Naive thymus-derived CD4-positive, alpha-beta T cell (primary cell): ENCODE data around the gene JHY. TPM values are rescaled to one million over a fixed set of nuclear protein-coding genes. Genes with fewer than 3 reads are reported as not detected.

Source experiments
- ATAC-seq: fragments of 150-1000 bp; cut with Tn5 transposase; 2 replicates; pipeline ENCODE4 v1.10.0; 2021; ENCODE audit warnings: mild to moderate bottlenecking, moderate library complexity
- CTCF ChIA-PET: fragments of 350-600 bp; sonication (Branson Sonifier 250); formaldehyde crosslinking; loops from one replicate; lab custom pipeline; 2021; ENCODE audit warnings: antibody characterized with exemption; lab: Charles Lee
- POLR2A ChIA-PET: fragments of 350-600 bp; sonication (Branson Sonifier 250); formaldehyde crosslinking; loops from one replicate; lab custom pipeline; 2021; ENCODE audit warnings: antibody characterized with exemption, inconsistent platforms; lab: Charles Lee
- DNase-seq, 9 donors: peaks; one replicate each; pipeline versions ENCODE4 v3.0.0 to v3.0.0-alpha.2; 2020 to 2022; ENCODE audit warnings: mixed read lengths in 1 of 9
- H3K27ac ChIP-seq: one replicate; pipeline ENCODE4 v1.7.0; 2013; ENCODE audit warnings: mild to moderate bottlenecking, low read depth, low read length, moderate library complexity
- H3K27me3 ChIP-seq, 2 donors: one replicate each; pipeline ENCODE4 v1.7.0; 2013; ENCODE audit warnings: low read length in 2 of 2, mild to moderate bottlenecking in 2 of 2, moderate library complexity in 2 of 2; ENCODE audit not compliant: control insufficient read depth in 2 of 2, insufficient read depth in 2 of 2
- H3K36me3 ChIP-seq, 3 experiments: 1 replicate in 2 of 3; 2 replicates in 1 of 3; pipeline ENCODE4 v1.7.0; 2013; ENCODE audit warnings: low read length in 3 of 3, mild to moderate bottlenecking in 3 of 3, moderate library complexity in 1 of 3; ENCODE audit not compliant: insufficient read depth in 3 of 3, control insufficient read depth in 2 of 3
- H3K4me1 ChIP-seq, 2 donors: one replicate each; pipeline ENCODE4 v1.7.0; 2013; ENCODE audit warnings: low read length in 2 of 2, mild to moderate bottlenecking in 2 of 2, moderate library complexity in 1 of 2; ENCODE audit not compliant: control insufficient read depth in 2 of 2, insufficient read depth in 2 of 2
- H3K4me3 ChIP-seq: 2 replicates; pipeline ENCODE4 v1.7.0; 2013; ENCODE audit warnings: mild to moderate bottlenecking, low read length
- H3K9me3 ChIP-seq, 3 experiments: 1 replicate in 2 of 3; 2 replicates in 1 of 3; pipeline ENCODE4 v1.7.0; 2013; ENCODE audit warnings: low read length in 3 of 3; ENCODE audit not compliant: control insufficient read depth in 2 of 3
- H3K27ac Mint-ChIP-seq, 9 donors: one replicate each; pipeline ENCODE4 v1.8.0; 2020 to 2022; ENCODE audit warnings: mixed read lengths in 9 of 9, mild to moderate bottlenecking in 8 of 9, moderate library complexity in 5 of 9, inconsistent platforms in 2 of 9
- H3K27me3 Mint-ChIP-seq, 5 donors: one replicate each; pipeline ENCODE4 v1.8.0; 2021 to 2022; ENCODE audit warnings: mixed read lengths in 5 of 5, mild to moderate bottlenecking in 1 of 5
- H3K36me3 Mint-ChIP-seq, 5 donors: one replicate each; pipeline ENCODE4 v1.8.0; 2020 to 2022; ENCODE audit warnings: mixed read lengths in 5 of 5, mild to moderate bottlenecking in 3 of 5, inconsistent platforms in 1 of 5
- H3K4me1 Mint-ChIP-seq, 7 donors: one replicate each; pipeline ENCODE4 v1.8.0; 2020 to 2022; ENCODE audit warnings: mixed read lengths in 7 of 7, mild to moderate bottlenecking in 3 of 7, inconsistent platforms in 1 of 7
- H3K4me3 Mint-ChIP-seq, 10 donors: one replicate each; pipeline ENCODE4 v1.8.0; 2020 to 2022; ENCODE audit warnings: mild to moderate bottlenecking in 10 of 10, mixed read lengths in 10 of 10, moderate library complexity in 6 of 10, inconsistent platforms in 2 of 10
- H3K9me3 Mint-ChIP-seq, 11 donors: one replicate each; pipeline ENCODE4 v1.8.0; 2020 to 2022; ENCODE audit warnings: mixed read lengths in 11 of 11, mild to moderate bottlenecking in 4 of 11, inconsistent platforms in 1 of 11, moderate library complexity in 1 of 11
- intact Hi-C, 2 donors: fragments of 100-400 bp; cut with micrococcal nuclease; formaldehyde crosslinking; loops; one replicate each; pipeline ENCODE4 v1.15.1; 2023
- polyA plus RNA-seq, 2 donors: library from polyadenylated mRNA; unstranded; fragments of 300-500 nt; fragmentation: Illumina TruSeq; gene quantifications; one replicate each; pipeline ENCODE4 v1.2.3, GENCODE V29; 2021
- total RNA-seq, 6 experiments: library from RNA in 5 of 6; stranded (reverse) in 5 of 6; gene quantifications; 1 replicate in 5 of 6; 2 replicates in 1 of 6; pipeline ENCODE4 v1.2.3 and lab custom pipeline; 2021 to 2026

JHY gene
- total and polyA plus RNA-seq, 7 experiments from 2014 or later: 2.1 to 5.0 (median 4.1) TPM

GRCh38 chr11:123000721-123001120 lies 118.2 kb downstream of the JHY start:
- Mint-ChIP-seq H3K9me3 (no peaks in the 10 kb centered on the region), H3K4me3 (no peak overlapping the region), H3K36me3 (no peaks in the 10 kb centered on the region), H3K4me1 (no peaks in the 10 kb centered on the region), H3K27ac (no peak overlapping the region), H3K27me3 (peaks cover 11 to 41% (median 18%) of the 10 kb centered on the region in 5 donors)
- H3K4me3 ChIP-seq: no peak overlapping the region
- intact Hi-C loops: no loop called here
- no peaks in the 10 kb centered on the region for H3K4me1 ChIP-seq
- no peak for DNase-seq
- no peaks in the 10 kb centered on the region for H3K9me3 ChIP-seq
- no peaks in the 10 kb centered on the region for H3K36me3 ChIP-seq
- no peak for ATAC-seq
- H3K27me3 ChIP-seq: no peaks in the 10 kb centered on the region
- ChIA-PET CTCF (no interaction called here), POLR2A (no interaction called here)
- no peak overlapping the region for H3K27ac ChIP-seq

GRCh38 chr11:123006860-123007542 lies 124.4 kb downstream of the JHY start:
- no peak for DNase-seq
- no peak for ATAC-seq
- CTCF ChIA-PET: no interaction called here
- H3K4me3 Mint-ChIP-seq: no peak overlapping the region
- intact Hi-C loops: no loop called here
- Histone ChIP-seq H3K36me3 (no peaks in the 10 kb centered on the region), H3K27me3 (no peaks in the 10 kb centered on the region), H3K27ac (no peak overlapping the region), H3K9me3 (no peaks in the 10 kb centered on the region), H3K4me3 (no peak overlapping the region), H3K4me1 (no peaks in the 10 kb centered on the region)
- H3K36me3 Mint-ChIP-seq: no peaks in the 10 kb centered on the region
- no peaks in the 10 kb centered on the region for H3K9me3 Mint-ChIP-seq
- H3K27me3 Mint-ChIP-seq: peaks cover 0 to 23% (median under 1%) of the 10 kb centered on the region in 5 donors
- POLR2A ChIA-PET: no interaction called here
- no peaks in the 10 kb centered on the region for H3K4me1 Mint-ChIP-seq
- H3K27ac Mint-ChIP-seq: no peak overlapping the region

Other genes with a start within 250 kb of the JHY start
- gene UBASH3B, start 227.0 kb upstream of the JHY start, total RNA-seq: 10 to 100 TPM; 10.4 to 49.8 (median 43.2) TPM
- gene UBASH3B, start 227.0 kb upstream of the JHY start, polyA plus RNA-seq: 10 to 100 TPM; 10.3 to 18.7 TPM
- gene CRTAM, start 44.3 kb upstream of the JHY start, total RNA-seq: 1 to 10 TPM in 4 of 5 experiments, under 1 TPM in 1; 0.39 to 4.6 (median 4.2) TPM
- gene CRTAM, start 44.3 kb upstream of the JHY start, polyA plus RNA-seq: 10 to 100 TPM in 1 of 2 donors, 1 to 10 TPM in 1; 7.5 to 14.6 TPM
- not detected for gene BSX, start 99.1 kb downstream of the JHY start, total RNA-seq
- not detected for gene BSX, start 99.1 kb downstream of the JHY start, polyA plus RNA-seq
- 1,000 to 10,000 TPM in 1 of 5 experiments, 100 to 1,000 TPM in 4; 763 to 2,366 (median 830) TPM for gene HSPA8, start 179.4 kb downstream of the JHY start, total RNA-seq
- gene HSPA8, start 179.4 kb downstream of the JHY start, polyA plus RNA-seq: 1,000 to 10,000 TPM; 1,206 to 1,808 TPM